ENCODE data around the gene LAD1. TPM values are rescaled to one million over a fixed set of nuclear protein-coding genes. Genes with fewer than 3 reads are reported as not detected.

LAD1 gene
- total and polyA plus RNA-seq, 2 donors (not counting 1 experiment from before 2014, with no cell fraction given), result not detected

DNA sequence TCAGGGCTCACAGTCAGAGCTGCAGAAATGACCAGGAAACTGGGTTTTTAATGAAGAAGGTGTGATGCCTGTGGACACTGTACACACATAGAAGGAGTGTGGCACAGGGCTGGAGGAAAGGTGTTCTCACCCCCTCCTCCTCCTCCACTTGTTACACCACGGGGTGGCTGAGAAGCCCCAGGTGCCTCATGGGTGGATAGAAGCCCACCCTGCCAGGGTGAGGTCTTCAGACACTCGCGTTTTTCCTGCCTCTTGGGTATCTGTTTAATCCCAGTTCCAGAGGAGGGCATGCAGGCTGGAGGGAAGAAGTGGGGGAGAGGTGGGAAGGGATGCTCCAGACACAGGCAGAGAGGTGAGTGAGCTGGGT is 9.7 kb upstream of the LAD1 start:
- Histone ChIP-seq H4K20me1 (ENCODE audit: control insufficient read depth, extremely low read depth, insufficient read depth, low read length) (no peaks in the 10 kb centered on the region), H3K27ac (ENCODE audit: insufficient read depth, low read length) (no peak overlapping the region), H3K4me2 (ENCODE audit: extremely low read depth, insufficient read depth, low read length) (no peak overlapping the region), H3K9ac (ENCODE audit: insufficient read depth, low read length) (no peak overlapping the region), H3K9me3 (ENCODE audit: control insufficient read depth, insufficient read depth, low read depth, low read length) (no peaks in the 10 kb centered on the region), H3K4me1 (ENCODE audit: control insufficient read depth, extremely low read depth, insufficient read depth, low read length) (no peaks in the 10 kb centered on the region), H3K4me3 (replicated peaks in 1 of 4; ENCODE audit: control extremely low read depth in 1 of 4, insufficient read depth in 1 of 4, low read depth in 3 of 4, low read length in 4 of 4) (no peak overlapping the region), H3K36me3 (ENCODE audit: control insufficient read depth, insufficient read depth, low read length) (no peaks in the 10 kb centered on the region), H2AFZ (ENCODE audit: low read length) (no peak overlapping the region), H3K79me2 (ENCODE audit: control insufficient read depth, insufficient read depth, low read length) (no peaks in the 10 kb centered on the region), H3K27me3 (ENCODE audit: control insufficient read depth, insufficient read depth, low read length) (peaks cover 21% of the 10 kb centered on the region)
- DNase-seq (ENCODE audit: low read depth in 2 of 2), result no peak
- no peak for TF ChIP-seq EZH2 (IDR thresholded peaks at IDR 0.05; ENCODE audit: low read length, missing control alignments)
- TF ChIP-seq, protein P1, sequence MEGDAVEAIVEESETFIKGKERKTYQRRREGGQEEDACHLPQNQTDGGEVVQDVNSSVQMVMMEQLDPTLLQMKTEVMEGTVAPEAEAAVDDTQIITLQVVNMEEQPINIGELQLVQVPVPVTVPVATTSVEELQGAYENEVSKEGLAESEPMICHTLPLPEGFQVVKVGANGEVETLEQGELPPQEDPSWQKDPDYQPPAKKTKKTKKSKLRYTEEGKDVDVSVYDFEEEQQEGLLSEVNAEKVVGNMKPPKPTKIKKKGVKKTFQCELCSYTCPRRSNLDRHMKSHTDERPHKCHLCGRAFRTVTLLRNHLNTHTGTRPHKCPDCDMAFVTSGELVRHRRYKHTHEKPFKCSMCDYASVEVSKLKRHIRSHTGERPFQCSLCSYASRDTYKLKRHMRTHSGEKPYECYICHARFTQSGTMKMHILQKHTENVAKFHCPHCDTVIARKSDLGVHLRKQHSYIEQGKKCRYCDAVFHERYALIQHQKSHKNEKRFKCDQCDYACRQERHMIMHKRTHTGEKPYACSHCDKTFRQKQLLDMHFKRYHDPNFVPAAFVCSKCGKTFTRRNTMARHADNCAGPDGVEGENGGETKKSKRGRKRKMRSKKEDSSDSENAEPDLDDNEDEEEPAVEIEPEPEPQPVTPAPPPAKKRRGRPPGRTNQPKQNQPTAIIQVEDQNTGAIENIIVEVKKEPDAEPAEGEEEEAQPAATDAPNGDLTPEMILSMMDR (conservative IDR thresholded peaks at IDR 0.05 in 1 of 2, IDR thresholded peaks at IDR 0.05 in 1 of 2; ENCODE audit: low read depth in 1 of 2, low read length in 2 of 2), result no peak

DNA sequence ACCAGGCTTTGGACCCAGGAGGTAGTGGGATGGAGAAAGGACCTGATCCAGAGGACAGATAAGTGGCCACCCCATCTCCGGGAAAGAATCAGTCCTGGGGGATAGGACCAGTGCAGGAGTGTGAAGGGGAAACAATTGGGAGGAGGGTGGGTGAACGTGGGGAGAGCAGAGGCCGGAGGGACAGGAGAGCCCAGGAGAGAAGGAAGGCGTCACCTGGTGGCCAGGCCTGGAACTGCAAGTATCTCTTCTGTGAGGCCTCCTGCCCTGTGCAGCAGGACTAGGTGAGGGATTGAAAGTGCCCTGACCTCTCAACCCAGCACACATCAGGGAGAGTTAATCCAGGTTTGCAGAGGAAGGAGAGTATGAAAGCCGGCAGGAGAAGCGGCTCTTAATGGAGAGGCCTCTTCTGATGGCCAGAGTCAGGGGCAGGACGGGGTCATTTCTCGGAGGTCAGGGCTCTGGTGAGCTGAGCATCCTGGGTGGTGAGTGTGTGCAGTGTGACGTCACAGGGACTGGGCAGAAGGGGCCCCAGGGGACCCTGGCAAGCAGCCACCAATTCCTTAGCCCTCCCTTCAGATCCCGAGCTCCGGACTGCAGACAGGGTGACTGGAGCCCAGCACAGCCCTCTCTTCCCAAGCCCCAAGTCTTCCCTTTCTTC is 9.2 kb upstream of the LAD1 start:
- Histone ChIP-seq H3K4me3 (replicated peaks in 1 of 4; ENCODE audit: control extremely low read depth in 1 of 4, insufficient read depth in 1 of 4, low read depth in 3 of 4, low read length in 4 of 4) (no peak overlapping the region), H3K27me3 (ENCODE audit: control insufficient read depth, insufficient read depth, low read length) (peaks cover 24% of the 10 kb centered on the region), H3K27ac (ENCODE audit: insufficient read depth, low read length) (no peak overlapping the region), H2AFZ (ENCODE audit: low read length) (no peak overlapping the region), H3K9ac (ENCODE audit: insufficient read depth, low read length) (no peak overlapping the region), H4K20me1 (ENCODE audit: control insufficient read depth, extremely low read depth, insufficient read depth, low read length) (no peaks in the 10 kb centered on the region), H3K9me3 (ENCODE audit: control insufficient read depth, insufficient read depth, low read depth, low read length) (no peaks in the 10 kb centered on the region), H3K4me1 (ENCODE audit: control insufficient read depth, extremely low read depth, insufficient read depth, low read length) (no peaks in the 10 kb centered on the region), H3K79me2 (ENCODE audit: control insufficient read depth, insufficient read depth, low read length) (no peaks in the 10 kb centered on the region), H3K4me2 (ENCODE audit: extremely low read depth, insufficient read depth, low read length) (no peak overlapping the region), H3K36me3 (ENCODE audit: control insufficient read depth, insufficient read depth, low read length) (no peaks in the 10 kb centered on the region)
- DNase-seq (ENCODE audit: low read depth in 2 of 2), result peak; percentile 52 to 69
- TF ChIP-seq, protein P1 (conservative IDR thresholded peaks at IDR 0.05 in 1 of 2, IDR thresholded peaks at IDR 0.05 in 1 of 2; ENCODE audit: low read depth in 1 of 2, low read length in 2 of 2), result peak; percentile 97 to 99
- TF ChIP-seq EZH2 (IDR thresholded peaks at IDR 0.05; ENCODE audit: low read length, missing control alignments), result no peak

DNA sequence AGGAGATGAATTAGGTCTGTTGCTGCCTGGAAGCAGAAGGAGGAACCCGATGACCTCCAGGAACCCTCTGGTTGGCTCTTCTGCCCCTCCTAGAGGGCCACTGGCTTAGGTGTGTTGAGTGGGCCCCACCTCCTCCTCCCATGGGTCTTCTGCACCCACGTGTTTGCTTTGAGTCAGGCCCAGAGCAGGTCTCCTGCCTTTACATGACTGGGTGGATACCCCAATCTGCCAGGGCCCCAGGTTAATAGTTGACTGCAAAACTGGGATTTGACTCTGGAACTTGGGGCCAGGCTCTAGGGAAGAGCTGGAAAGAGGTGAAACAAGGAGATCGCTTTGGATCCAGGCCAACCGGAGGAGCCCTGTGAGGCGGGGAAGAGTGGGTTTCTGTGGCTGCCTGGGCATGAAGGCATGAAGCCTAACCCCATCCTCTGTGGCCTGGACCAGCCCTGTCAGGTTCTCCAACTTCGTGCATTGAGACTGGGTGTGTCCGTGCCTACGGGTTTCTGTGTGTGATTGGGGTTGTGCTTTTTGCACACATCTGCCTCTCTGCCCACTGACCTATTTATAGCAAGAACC is 7.8 kb upstream of the LAD1 start:
- H3K79me2 ChIP-seq (ENCODE audit: control insufficient read depth, insufficient read depth, low read length), result no peaks in the 10 kb centered on the region
- no peak for DNase-seq (ENCODE audit: low read depth in 2 of 2)
- H2AFZ ChIP-seq (ENCODE audit: low read length), result no peak overlapping the region
- no peaks in the 10 kb centered on the region for H4K20me1 ChIP-seq (ENCODE audit: control insufficient read depth, extremely low read depth, insufficient read depth, low read length)
- H3K9me3 ChIP-seq (ENCODE audit: control insufficient read depth, insufficient read depth, low read depth, low read length), result no peaks in the 10 kb centered on the region
- TF ChIP-seq EZH2 (IDR thresholded peaks at IDR 0.05; ENCODE audit: low read length, missing control alignments), result no peak
- TF ChIP-seq, protein P1 (conservative IDR thresholded peaks at IDR 0.05 in 1 of 2, IDR thresholded peaks at IDR 0.05 in 1 of 2; ENCODE audit: low read depth in 1 of 2, low read length in 2 of 2), result no peak
- no peaks in the 10 kb centered on the region for H3K4me1 ChIP-seq (ENCODE audit: control insufficient read depth, extremely low read depth, insufficient read depth, low read length)
- peaks cover 25% of the 10 kb centered on the region for H3K27me3 ChIP-seq (ENCODE audit: control insufficient read depth, insufficient read depth, low read length)
- no peak overlapping the region for H3K9ac ChIP-seq (ENCODE audit: insufficient read depth, low read length)
- no peak overlapping the region for H3K4me3 ChIP-seq (replicated peaks in 1 of 4; ENCODE audit: control extremely low read depth in 1 of 4, insufficient read depth in 1 of 4, low read depth in 3 of 4, low read length in 4 of 4)
- H3K27ac ChIP-seq (ENCODE audit: insufficient read depth, low read length), result no peak overlapping the region
- no peaks in the 10 kb centered on the region for H3K36me3 ChIP-seq (ENCODE audit: control insufficient read depth, insufficient read depth, low read length)
- no peak overlapping the region for H3K4me2 ChIP-seq (ENCODE audit: extremely low read depth, insufficient read depth, low read length)

Measured in fibroblast of lung (primary cell).